GM12878 (cell line): ENCODE results near the gene LRRC26.

ENCODE experiments used
- ELK1 ChIP-seq: IDR thresholded peaks from 2 replicates; pipeline ENCODE4 v1.6.1; 2012; ENCODE audit warnings: low read depth, low read length, improper control_type of control experiment
- EZH2 ChIP-seq: IDR thresholded peaks from 2 replicates; pipeline ENCODE4 v1.6.1; 2012; ENCODE audit warnings: low read depth, mild to moderate bottlenecking, control low read depth, inconsistent platforms, low read length, borderline replicate concordance; ENCODE audit not compliant: control insufficient read depth
- NR2C2 ChIP-seq: IDR thresholded peaks from 2 replicates; pipeline ENCODE4 v1.6.1; 2011; ENCODE audit warnings: borderline replicate concordance, low read depth; ENCODE audit not compliant: control insufficient read depth, insufficient read length
- SIX5 ChIP-seq: IDR thresholded peaks from 2 replicates; pipeline ENCODE4 v1.6.1; 2011; ENCODE audit warnings: mild to moderate bottlenecking, low read depth, low read length, moderate library complexity; ENCODE audit not compliant: severe bottlenecking
- STAT1 ChIP-seq: fragments of 450-650 bp; conservative IDR thresholded peaks from 2 replicates; pipeline ENCODE4 v1.6.1; 2014; ENCODE audit warnings: antibody characterized with exemption, mild to moderate bottlenecking
- TF ChIP-seq, protein P1 (sequence below), 3 experiments: IDR thresholded peaks in 2 of 3; conservative IDR thresholded peaks in 1 of 3; 2 replicates each; pipeline ENCODE4 v1.5.1; 2011; ENCODE audit warnings: low read depth in 3 of 3, low read length in 3 of 3, mild to moderate bottlenecking in 3 of 3, control low read depth in 2 of 3, moderate library complexity in 2 of 3, inconsistent platforms in 1 of 3, mixed read lengths in 1 of 3; ENCODE audit not compliant: control insufficient read depth in 2 of 3, insufficient read depth in 1 of 3; ENCODE audit errors: extremely low read depth in 1 of 3

GRCh38 chr9:137147091-137147792 lies 22.6 kb downstream of the LRRC26 start:
- TF ChIP-seq, protein P1, sequence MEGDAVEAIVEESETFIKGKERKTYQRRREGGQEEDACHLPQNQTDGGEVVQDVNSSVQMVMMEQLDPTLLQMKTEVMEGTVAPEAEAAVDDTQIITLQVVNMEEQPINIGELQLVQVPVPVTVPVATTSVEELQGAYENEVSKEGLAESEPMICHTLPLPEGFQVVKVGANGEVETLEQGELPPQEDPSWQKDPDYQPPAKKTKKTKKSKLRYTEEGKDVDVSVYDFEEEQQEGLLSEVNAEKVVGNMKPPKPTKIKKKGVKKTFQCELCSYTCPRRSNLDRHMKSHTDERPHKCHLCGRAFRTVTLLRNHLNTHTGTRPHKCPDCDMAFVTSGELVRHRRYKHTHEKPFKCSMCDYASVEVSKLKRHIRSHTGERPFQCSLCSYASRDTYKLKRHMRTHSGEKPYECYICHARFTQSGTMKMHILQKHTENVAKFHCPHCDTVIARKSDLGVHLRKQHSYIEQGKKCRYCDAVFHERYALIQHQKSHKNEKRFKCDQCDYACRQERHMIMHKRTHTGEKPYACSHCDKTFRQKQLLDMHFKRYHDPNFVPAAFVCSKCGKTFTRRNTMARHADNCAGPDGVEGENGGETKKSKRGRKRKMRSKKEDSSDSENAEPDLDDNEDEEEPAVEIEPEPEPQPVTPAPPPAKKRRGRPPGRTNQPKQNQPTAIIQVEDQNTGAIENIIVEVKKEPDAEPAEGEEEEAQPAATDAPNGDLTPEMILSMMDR (IDR thresholded peaks at IDR 0.05 in 2 of 3, conservative IDR thresholded peaks at IDR 0.05 in 1 of 3; ENCODE audit: control insufficient read depth in 2 of 3, extremely low read depth in 1 of 3, insufficient read depth in 1 of 3, low read depth in 3 of 3, low read length in 3 of 3): no peak
- TF ChIP-seq STAT1: no peak
- no peak for TF ChIP-seq SIX5
- no peak for TF ChIP-seq NR2C2
- no peak for TF ChIP-seq ELK1
- no peak for TF ChIP-seq EZH2
